Activated naive CD8-positive, alpha-beta T cell treated with anti-CD3 and anti-CD28 coated beads, Interleukin-2, amount 50 U/mL, for 24 hours (primary cell): ENCODE results near the gene ZNF324B.
A peak's percentile ranks its signal among the peaks of the same experiment; 100 is the strongest.
"Not testable (repeated sequence)": the region's sequence is repeated elsewhere in the genome, so short reads cannot be mapped to it uniquely, and the experiment has no call there.

Source experiments
- ATAC-seq: fragments of 150-1000 bp; cut with Tn5 transposase; one replicate; pipeline ENCODE4 v1.10.0; 2021
- DNase-seq: peaks from one replicate; pipeline ENCODE4 v3.0.0; 2021
- H3K27ac Mint-ChIP-seq: one replicate; pipeline ENCODE4 v1.8.0; 2021; ENCODE audit warnings: mild to moderate bottlenecking, mixed read lengths
- H3K27me3 Mint-ChIP-seq: one replicate; pipeline ENCODE4 v1.8.0; 2021; ENCODE audit warnings: mixed read lengths
- H3K36me3 Mint-ChIP-seq: one replicate; pipeline ENCODE4 v1.8.0; 2021; ENCODE audit warnings: low read depth, mixed read lengths
- H3K4me1 Mint-ChIP-seq: one replicate; pipeline ENCODE4 v1.8.0; 2021; ENCODE audit warnings: mixed read lengths
- H3K4me3 Mint-ChIP-seq: one replicate; pipeline ENCODE4 v1.8.0; 2021; ENCODE audit warnings: mild to moderate bottlenecking, moderate library complexity, mixed read lengths
- H3K9me3 Mint-ChIP-seq: one replicate; pipeline ENCODE4 v1.8.0; 2021; ENCODE audit warnings: mixed read lengths

ZNF324B gene

DNA sequence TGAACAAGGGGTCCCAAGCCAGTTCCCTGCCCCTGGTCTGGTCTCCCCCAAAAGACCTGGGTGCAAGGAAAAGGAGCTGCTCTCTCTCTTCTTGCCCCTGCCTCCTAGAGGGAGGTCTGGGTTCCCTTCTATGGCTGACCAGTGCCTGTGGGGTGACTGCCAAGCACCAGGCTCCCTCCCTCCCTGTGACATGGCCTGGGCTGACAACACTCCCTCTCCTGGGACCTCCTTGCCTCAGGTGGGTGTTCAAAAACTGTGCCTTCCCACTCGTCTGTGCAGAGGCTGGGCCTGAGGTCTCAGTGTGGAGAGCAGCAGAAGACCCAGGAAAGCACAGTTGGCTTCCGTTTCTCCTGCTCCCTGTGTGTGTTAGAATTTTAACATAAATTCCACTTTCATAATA is 29.4 kb downstream of the ZNF324B start:
- Mint-ChIP-seq H3K36me3 (peaks cover 2% of the 10 kb centered on the region), H3K4me1 (peaks cover 12% of the 10 kb centered on the region), H3K27ac (no peak overlapping the region), H3K9me3 (no peaks in the 10 kb centered on the region), H3K4me3 (no peak overlapping the region), H3K27me3 (no peaks in the 10 kb centered on the region)
- ATAC-seq (no peak), DNase-seq (no peak)

DNA sequence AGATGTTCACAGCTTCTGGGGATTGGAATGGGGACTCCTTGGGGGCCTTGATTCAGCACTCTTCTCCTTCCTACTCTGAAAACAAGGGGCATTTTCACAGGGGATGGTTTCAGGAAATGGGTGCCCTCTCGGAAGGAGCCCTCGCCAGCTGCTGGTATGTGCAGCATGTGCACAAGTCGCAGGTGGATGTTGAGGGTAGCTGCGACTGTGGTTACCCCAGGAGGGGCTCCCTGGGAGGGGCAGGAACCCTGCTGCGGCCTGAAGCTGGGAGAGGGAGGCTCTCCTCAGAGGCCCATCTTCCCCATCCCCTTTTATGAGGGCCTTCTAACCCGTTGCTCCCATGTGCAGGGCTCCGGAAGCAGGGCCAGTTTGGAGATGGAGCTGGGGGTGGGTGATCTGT is 30.9 kb downstream of the ZNF324B start:
- H3K4me1 Mint-ChIP-seq = peaks cover 3% of the 10 kb centered on the region
- no peak overlapping the region for H3K27ac Mint-ChIP-seq
- no peaks in the 10 kb centered on the region for H3K27me3 Mint-ChIP-seq
- ATAC-seq = no peak
- no peaks in the 10 kb centered on the region for H3K9me3 Mint-ChIP-seq
- no peak overlapping the region for H3K4me3 Mint-ChIP-seq
- DNase-seq = no peak
- peaks cover 2% of the 10 kb centered on the region for H3K36me3 Mint-ChIP-seq

DNA sequence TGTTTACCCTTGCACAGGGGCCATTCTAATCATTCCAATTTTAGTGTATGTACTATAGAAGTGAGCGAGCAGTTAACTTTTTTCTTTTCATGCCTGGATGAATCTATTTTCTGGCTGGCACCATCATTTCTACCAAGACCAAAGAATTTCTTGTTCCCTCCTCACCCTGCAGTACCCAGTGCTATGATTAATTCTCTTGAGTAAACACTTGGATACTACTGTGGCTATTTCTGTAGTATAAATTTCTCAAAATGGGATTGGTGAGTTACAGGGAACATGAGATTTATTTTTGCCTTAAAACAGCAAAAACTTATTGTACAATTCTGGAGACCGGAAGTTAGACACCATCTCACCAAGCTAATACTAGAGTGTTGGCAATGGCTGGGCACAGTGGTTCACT is 32.4 kb downstream of the ZNF324B start:
- peaks cover 1% of the 10 kb centered on the region for H3K4me1 Mint-ChIP-seq
- no peak overlapping the region for H3K27ac Mint-ChIP-seq
- DNase-seq = no peak
- peaks cover 2% of the 10 kb centered on the region for H3K36me3 Mint-ChIP-seq
- H3K27me3 Mint-ChIP-seq = no peaks in the 10 kb centered on the region
- H3K9me3 Mint-ChIP-seq = no peaks in the 10 kb centered on the region
- H3K4me3 Mint-ChIP-seq = no peak overlapping the region
- no peak for ATAC-seq

DNA sequence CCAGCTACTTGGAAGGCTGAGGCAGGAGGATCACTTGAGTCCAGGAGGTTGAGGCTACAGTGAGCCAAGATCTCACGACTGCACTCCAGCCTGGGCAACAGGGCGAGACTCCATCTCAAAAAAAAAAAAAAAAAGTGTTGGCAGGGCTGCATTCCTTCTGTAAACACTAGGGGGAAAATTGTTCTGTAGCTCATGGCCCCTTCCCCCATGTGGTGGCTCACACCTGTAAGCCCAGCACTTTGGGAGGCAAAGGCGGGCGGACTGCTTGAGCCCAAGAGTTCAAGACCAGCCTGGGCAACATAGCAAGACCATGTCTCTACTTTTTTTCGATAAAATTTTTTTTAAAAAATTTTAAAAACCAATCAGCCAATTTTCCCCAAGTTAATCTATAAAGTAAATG is 32.9 kb downstream of the ZNF324B start:
- H3K4me1 Mint-ChIP-seq, DNase-seq, H3K27me3 Mint-ChIP-seq, H3K27ac Mint-ChIP-seq, H3K9me3 Mint-ChIP-seq, ATAC-seq, H3K36me3 Mint-ChIP-seq, H3K4me3 Mint-ChIP-seq: not testable (repeated sequence)

DNA sequence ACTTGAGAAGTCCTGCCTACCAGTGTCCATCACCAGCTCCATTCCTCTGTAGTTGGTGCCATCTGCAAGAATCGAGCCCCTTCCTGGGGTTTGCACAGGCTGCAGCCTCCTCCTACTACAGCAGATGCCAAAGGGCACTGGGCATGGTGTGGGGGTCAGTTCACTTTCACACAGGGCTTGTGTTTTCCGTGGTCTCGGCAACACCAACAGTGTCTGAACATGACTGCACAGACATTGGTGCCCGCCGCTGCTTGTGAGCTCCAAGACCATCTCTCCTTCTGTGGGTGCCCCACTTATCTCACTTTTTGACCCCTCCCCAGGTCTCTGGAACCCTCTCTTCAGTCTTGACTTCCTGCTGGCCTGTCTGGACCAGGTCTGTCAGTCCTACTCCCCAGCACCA is 40.0 kb downstream of the ZNF324B start:
- peaks cover 10% of the 10 kb centered on the region for H3K4me1 Mint-ChIP-seq
- peaks cover 6% of the 10 kb centered on the region for H3K36me3 Mint-ChIP-seq
- no peak overlapping the region for H3K27ac Mint-ChIP-seq
- no peak overlapping the region for H3K4me3 Mint-ChIP-seq
- H3K9me3 Mint-ChIP-seq = no peaks in the 10 kb centered on the region
- ATAC-seq = no peak
- DNase-seq = no peak
- H3K27me3 Mint-ChIP-seq = no peaks in the 10 kb centered on the region

DNA sequence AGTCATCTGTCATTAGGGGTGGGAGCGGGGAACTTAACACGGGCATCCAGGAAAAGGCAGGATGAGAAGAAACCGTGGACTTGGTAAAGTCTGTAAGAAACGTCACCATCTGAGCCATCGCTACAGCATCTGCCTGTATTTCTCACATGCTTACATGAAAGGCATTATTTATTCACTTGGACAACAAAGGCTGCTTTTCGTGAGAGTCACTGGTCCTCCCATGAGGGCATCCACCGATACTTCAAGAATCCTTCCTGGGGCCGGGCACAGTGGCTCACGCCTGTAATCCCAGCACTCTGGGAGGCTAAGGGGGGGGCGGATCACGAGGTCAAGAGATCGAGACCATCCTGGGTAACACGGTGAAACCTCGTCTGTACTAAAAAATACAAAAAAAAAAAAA is 40.8 kb downstream of the ZNF324B start:
- peaks cover 14% of the 10 kb centered on the region for H3K4me1 Mint-ChIP-seq
- no peak overlapping the region for H3K27ac Mint-ChIP-seq
- DNase-seq = no peak
- no peak for ATAC-seq
- H3K27me3 Mint-ChIP-seq = no peaks in the 10 kb centered on the region
- no peak overlapping the region for H3K4me3 Mint-ChIP-seq
- peaks cover 6% of the 10 kb centered on the region for H3K36me3 Mint-ChIP-seq
- H3K9me3 Mint-ChIP-seq = no peaks in the 10 kb centered on the region

DNA sequence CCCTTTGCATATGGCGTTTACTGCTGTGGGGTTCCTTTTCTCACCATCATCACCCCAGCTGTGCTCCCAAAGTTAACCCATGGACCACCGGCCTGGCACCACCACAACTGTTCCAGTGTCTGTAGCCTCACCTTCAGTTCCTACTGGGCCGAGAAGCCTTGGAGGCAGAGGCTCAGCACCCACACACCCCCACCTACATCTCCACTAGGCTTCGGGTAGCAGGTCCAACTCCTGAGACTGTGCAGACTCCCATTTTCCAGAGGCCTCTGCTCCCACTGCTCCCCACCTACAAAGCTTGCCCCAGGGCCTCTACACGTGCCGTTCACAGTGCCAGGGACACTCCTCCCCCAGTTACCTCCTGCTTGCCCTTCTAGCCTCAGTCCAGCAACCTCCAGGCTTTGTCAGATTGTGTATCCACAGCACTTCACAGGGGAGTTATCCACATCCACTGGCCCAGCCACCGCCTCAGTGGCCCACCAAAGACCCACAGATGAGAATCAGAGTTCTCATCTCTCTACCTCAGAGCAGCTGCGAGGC is 46.3 kb downstream of the ZNF324B start:
- H3K9me3 Mint-ChIP-seq = peaks cover 5% of the 10 kb centered on the region
- ATAC-seq (no peak), DNase-seq (no peak)
- peaks cover 6% of the 10 kb centered on the region for H3K36me3 Mint-ChIP-seq
- H3K4me1 Mint-ChIP-seq = peaks cover 23% of the 10 kb centered on the region
- peak overlapping the region; percentile 95 for H3K4me3 Mint-ChIP-seq
- peak overlapping the region; percentile 12 for H3K27ac Mint-ChIP-seq
- no peaks in the 10 kb centered on the region for H3K27me3 Mint-ChIP-seq

DNA sequence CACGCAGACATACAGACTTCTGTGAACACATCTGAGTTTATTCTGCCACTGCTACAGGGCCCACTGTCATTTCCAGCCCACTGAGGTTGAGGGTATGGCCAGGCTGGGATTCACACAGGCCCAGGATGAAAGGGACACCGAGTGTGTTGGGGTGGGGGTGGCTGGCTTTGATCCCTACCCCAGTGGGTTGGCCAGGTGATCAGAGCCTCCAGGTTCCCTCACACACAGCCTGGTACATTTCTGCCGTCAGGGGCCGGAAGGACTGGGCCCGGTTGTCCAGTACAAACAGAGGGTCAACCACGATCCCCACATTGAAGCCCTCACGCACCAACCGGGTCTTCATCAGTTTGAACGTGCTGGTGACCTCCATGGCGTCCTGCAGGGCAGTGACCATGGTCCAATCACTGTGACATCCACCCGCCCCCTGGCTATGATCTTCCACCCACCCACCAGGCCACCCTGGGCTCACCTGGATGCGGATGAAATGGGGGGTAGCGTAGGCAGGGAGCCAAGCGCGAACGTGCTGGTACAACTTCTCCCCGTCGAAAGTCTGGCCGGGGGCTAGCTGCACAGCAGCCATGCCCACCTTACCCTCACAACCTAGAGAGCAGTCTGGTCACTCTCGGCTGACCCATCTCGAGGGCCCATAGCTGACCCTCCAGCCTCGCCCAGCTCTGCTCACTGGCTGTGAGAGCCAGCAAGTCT is 47.0 kb downstream of the ZNF324B start:
- no peaks in the 10 kb centered on the region for H3K27me3 Mint-ChIP-seq
- H3K9me3 Mint-ChIP-seq = peaks cover 5% of the 10 kb centered on the region
- peaks cover 6% of the 10 kb centered on the region for H3K36me3 Mint-ChIP-seq
- DNase-seq = no peak
- H3K4me3 Mint-ChIP-seq = peak overlapping the region; percentile 95
- H3K4me1 Mint-ChIP-seq = peaks cover 23% of the 10 kb centered on the region
- ATAC-seq = no peak
- H3K27ac Mint-ChIP-seq = peak overlapping the region; percentile 95

DNA sequence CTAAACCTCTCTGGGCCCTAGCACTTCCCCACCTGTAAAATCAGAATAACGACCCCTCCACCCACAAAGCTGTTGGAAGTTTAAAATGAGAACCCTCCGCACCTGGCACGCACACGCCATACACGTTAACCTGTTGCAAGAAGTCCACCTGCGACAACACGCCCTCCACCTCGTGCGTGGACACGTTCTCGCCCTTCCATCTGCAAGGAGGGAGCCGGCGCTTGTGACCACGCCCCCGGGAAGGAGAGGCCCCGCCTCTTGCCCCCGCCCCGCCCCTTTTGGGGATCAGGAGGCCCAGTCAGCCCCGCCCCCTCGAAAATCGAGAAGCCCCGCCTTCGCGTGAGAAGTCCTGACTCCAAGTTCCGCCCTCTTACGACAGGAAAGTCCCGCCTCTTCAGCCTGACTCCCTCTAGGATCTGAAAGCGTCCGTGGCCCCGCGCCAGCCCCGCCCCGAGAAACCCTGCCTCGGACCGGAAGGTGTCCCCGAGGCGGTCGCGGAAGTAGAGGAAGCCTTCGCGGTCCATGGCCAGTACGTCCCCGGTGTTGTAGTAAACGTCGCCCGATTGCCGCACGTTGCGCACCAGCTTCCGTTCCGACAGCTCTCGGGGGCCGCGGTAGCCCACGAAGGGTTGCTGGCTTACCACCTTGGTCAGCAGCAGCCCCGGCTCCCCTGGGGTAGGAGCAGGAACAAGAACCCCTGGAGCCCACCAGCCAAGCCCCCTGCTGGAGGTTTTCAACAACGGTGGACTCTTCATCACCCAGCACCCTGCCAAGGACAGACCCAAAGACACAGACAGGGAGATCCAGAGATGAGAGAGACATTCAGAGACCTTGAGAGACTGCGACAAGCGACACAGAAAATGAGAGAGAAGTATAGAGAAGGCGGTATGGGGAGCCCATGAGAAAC is 47.9 kb downstream of the ZNF324B start:
- H3K4me1 Mint-ChIP-seq = peaks cover 23% of the 10 kb centered on the region
- H3K27me3 Mint-ChIP-seq = no peaks in the 10 kb centered on the region
- H3K4me3 Mint-ChIP-seq = peak overlapping the region; percentile 95
- H3K27ac Mint-ChIP-seq = peak overlapping the region; percentile 95
- ATAC-seq (peak; percentile 98), DNase-seq (peak; percentile 99)
- H3K9me3 Mint-ChIP-seq = peaks cover 5% of the 10 kb centered on the region
- peaks cover 6% of the 10 kb centered on the region for H3K36me3 Mint-ChIP-seq

DNA sequence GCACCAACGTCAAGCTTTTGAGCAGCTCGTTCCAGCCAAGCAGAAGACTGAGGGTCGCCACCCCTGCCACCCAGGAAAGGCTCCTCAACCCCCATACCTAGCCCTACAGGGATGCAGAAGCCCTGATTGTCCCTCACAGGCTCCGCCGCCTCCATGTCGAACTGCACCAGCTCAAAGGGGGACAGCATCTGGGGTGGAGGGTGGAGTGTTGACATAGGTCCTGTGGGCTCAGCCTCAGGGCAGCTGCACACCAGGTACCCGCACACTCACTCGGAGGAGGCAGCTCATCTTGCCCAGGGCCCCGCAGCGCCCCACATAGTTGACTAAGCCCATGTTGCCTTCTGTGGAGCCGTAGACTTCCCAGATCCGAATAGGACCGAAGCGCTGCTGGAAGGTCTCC is 48.8 kb downstream of the ZNF324B start:
- Mint-ChIP-seq H3K27me3 (no peaks in the 10 kb centered on the region), H3K36me3 (peaks cover 6% of the 10 kb centered on the region), H3K27ac (no peak overlapping the region), H3K4me1 (peaks cover 23% of the 10 kb centered on the region), H3K4me3 (peak overlapping the region; percentile 95), H3K9me3 (peaks cover 5% of the 10 kb centered on the region)
- DNase-seq (no peak), ATAC-seq (no peak)
